PFSK-1 (cell line): ENCODE data around the gene DOCK4.

Experiments
- FOXP2 ChIP-seq: optimal IDR thresholded peaks from 2 replicates; pipeline ENCODE3; 2011; ENCODE audit warnings: borderline replicate concordance, control low read depth, inconsistent platforms; ENCODE audit not compliant: insufficient read depth; ENCODE audit errors: extremely low read length, extremely low read depth
- POLR2AphosphoS5 ChIP-seq: IDR thresholded peaks from 2 replicates; pipeline ENCODE4 v1.6.1; 2012; ENCODE audit warnings: low read depth, mild to moderate bottlenecking, control low read depth, low read length, moderate library complexity
- SIN3A ChIP-seq: IDR thresholded peaks from 2 replicates; pipeline ENCODE4 v1.6.1; 2012; ENCODE audit warnings: mild to moderate bottlenecking, low read length, moderate library complexity, borderline replicate concordance; ENCODE audit not compliant: insufficient read depth
- TAF1 ChIP-seq: IDR thresholded peaks from 2 replicates; pipeline ENCODE4 v1.6.1; 2012; ENCODE audit warnings: low read length, control low read depth, borderline replicate concordance; ENCODE audit not compliant: insufficient read depth
- TF ChIP-seq, protein P1 (sequence below), 2 experiments: IDR thresholded peaks; 2 replicates each; pipeline versions ENCODE4 v1.6.1 to v1.8.0; 2011 to 2012; ENCODE audit warnings: low read depth in 2 of 2, low read length in 2 of 2, control low read depth in 1 of 2, inconsistent platforms in 1 of 2, mild to moderate bottlenecking in 1 of 2, moderate library complexity in 1 of 2; ENCODE audit not compliant: insufficient read depth in 1 of 2

DOCK4 gene

DNA sequence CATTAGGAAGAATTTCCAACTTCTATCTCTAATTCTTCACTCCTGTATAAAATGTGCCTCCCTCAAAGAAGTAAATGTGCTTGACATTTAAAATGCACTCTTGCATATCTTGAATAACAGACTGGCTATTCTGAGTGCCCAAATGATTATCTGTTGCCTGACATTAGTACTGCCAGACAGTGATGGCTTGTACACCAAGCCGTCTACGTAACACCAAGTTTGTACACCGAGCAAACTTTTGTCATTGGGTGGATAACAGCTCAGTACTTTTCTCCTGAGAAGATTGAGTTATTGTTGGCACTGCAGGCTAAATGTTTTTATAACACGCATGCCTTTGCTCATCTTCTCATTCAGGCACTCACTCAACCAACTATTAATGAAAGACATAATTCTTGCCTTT, 137.2 kb downstream of the DOCK4 start:
- no peak for TF ChIP-seq FOXP2
- no peak for TF ChIP-seq POLR2AphosphoS5
- no peak for TF ChIP-seq TAF1
- TF ChIP-seq, protein P1, sequence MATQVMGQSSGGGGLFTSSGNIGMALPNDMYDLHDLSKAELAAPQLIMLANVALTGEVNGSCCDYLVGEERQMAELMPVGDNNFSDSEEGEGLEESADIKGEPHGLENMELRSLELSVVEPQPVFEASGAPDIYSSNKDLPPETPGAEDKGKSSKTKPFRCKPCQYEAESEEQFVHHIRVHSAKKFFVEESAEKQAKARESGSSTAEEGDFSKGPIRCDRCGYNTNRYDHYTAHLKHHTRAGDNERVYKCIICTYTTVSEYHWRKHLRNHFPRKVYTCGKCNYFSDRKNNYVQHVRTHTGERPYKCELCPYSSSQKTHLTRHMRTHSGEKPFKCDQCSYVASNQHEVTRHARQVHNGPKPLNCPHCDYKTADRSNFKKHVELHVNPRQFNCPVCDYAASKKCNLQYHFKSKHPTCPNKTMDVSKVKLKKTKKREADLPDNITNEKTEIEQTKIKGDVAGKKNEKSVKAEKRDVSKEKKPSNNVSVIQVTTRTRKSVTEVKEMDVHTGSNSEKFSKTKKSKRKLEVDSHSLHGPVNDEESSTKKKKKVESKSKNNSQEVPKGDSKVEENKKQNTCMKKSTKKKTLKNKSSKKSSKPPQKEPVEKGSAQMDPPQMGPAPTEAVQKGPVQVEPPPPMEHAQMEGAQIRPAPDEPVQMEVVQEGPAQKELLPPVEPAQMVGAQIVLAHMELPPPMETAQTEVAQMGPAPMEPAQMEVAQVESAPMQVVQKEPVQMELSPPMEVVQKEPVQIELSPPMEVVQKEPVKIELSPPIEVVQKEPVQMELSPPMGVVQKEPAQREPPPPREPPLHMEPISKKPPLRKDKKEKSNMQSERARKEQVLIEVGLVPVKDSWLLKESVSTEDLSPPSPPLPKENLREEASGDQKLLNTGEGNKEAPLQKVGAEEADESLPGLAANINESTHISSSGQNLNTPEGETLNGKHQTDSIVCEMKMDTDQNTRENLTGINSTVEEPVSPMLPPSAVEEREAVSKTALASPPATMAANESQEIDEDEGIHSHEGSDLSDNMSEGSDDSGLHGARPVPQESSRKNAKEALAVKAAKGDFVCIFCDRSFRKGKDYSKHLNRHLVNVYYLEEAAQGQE (IDR thresholded peaks at IDR 0.05; ENCODE audit: insufficient read depth in 1 of 2, low read depth in 2 of 2, low read length in 2 of 2) = no peak

DNA sequence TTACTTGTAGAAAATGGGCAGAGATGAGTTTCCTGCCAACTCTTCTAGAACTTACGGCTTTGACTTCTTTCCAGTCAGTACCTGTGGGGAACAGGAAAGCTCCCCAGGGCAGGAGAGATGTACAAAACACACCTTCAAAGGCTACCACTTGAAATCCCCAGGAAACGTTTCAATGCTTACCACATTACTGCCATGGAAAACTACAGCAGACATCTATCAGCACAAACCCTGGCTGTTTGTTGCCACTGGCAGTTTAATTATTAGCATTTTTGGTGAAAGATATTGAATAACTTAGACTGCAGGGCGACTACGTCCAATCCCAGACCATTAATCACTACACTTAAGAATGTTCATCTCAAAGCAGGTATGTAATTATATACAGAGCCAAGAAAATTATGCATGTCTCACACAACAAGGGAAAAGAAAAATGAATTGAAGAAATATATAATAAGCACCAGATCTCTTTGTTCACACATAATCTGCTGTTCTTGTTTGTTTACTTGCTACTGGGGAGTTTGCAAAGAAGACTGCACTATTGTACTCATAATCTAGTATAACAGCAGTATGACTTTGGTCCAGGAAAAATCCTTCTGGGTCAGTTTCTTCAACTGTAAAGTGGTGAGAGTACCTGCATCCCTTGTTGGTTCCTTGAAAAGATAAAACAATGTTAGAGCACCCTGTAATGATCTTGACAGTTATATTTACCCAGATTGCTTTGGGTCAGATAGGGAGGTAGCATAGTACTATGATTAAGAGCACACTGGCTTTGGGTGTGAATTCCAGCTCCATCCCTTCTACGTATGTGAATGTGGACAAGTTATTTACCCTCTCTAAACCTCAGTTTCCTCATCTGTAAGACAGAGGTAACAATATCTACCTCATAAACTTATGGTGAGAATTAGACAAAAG, 138.3 kb downstream of the DOCK4 start:
- TF ChIP-seq, protein P1 (IDR thresholded peaks at IDR 0.05; ENCODE audit: insufficient read depth in 1 of 2, low read depth in 2 of 2, low read length in 2 of 2) = no peak
- TF ChIP-seq FOXP2 = no peak
- no peak for TF ChIP-seq TAF1
- no peak for TF ChIP-seq POLR2AphosphoS5
- no peak for TF ChIP-seq SIN3A

DNA sequence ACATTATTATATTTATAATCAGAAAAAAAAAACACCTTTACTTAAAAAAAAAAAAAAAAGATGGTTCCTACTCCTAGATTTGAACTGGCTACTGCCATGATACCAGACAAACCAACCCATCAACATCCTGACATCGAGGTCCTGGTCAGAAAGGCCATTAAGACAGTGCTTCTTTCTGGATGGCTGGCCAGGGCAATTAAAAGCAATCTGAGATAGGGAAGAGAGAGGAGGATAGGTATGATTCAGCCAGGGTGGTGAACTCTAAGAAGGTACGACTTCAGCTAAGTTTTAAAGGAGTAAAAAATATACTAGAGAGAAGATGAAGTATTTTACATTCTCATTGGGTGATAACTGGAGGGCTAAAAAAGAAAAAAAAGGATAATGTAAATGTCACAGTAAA, 139.0 kb downstream of the DOCK4 start:
- TF ChIP-seq POLR2AphosphoS5 = no peak
- TF ChIP-seq FOXP2 = no peak
- TF ChIP-seq, protein P1 (IDR thresholded peaks at IDR 0.05; ENCODE audit: insufficient read depth in 1 of 2, low read depth in 2 of 2, low read length in 2 of 2) = no peak
- TF ChIP-seq SIN3A = no peak
- no peak for TF ChIP-seq TAF1

- TF ChIP-seq POLR2AphosphoS5 = no peak
- TF ChIP-seq SIN3A = no peak
- TF ChIP-seq, protein P1 (IDR thresholded peaks at IDR 0.05; ENCODE audit: insufficient read depth in 1 of 2, low read depth in 2 of 2, low read length in 2 of 2) = no peak
- TF ChIP-seq TAF1 = no peak
- no peak for TF ChIP-seq FOXP2
Measured at GRCh38 chr7:112065758-112066157, 140.4 kb downstream of the DOCK4 start.
